ENCODE measurements around the gene RNF166.

RNF166 gene

DNA sequence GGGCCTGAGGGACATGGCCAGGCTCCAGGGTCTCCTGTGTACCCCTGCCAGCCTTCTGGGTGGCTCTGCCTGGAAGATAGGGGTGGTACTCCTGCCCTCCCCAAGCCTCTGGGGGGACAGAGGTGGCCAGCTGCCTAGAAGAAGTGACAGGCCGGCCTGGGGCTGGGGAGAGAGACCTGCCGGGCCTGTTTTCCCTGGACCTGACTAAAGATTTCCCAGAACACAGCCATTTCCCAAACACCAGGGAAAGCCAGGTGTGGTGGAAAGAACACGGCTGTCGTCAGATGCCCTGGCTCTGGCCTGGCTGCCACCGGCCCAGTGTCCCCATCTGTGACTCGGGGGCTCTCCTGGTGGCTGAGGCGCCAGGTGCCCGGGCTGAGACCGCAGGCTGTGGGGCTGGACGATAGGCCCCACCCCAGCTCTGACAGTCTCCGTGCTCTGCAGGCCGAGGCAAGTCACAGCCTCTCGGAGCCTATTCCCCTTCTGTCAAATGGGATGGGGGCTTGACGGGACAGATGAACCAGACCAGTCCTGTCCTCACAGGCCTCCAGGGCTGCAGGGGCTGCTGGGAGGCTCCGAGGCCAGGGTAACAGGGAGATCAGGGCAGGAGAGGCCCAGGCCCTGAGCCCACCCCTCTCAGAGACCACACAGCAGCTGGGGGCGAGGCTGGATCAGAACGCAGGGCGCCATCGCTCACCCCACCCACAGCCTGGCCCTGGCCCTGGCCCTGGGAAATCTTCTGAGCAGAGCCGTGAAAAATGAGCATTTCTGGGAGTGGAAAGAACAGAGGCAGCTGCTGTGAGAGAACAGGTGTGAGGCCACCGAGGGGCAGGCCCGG, 33.1 kb upstream of the RNF166 start:
- DNase-seq (ENCODE audit: low read depth, low spot score): no peak

DNA sequence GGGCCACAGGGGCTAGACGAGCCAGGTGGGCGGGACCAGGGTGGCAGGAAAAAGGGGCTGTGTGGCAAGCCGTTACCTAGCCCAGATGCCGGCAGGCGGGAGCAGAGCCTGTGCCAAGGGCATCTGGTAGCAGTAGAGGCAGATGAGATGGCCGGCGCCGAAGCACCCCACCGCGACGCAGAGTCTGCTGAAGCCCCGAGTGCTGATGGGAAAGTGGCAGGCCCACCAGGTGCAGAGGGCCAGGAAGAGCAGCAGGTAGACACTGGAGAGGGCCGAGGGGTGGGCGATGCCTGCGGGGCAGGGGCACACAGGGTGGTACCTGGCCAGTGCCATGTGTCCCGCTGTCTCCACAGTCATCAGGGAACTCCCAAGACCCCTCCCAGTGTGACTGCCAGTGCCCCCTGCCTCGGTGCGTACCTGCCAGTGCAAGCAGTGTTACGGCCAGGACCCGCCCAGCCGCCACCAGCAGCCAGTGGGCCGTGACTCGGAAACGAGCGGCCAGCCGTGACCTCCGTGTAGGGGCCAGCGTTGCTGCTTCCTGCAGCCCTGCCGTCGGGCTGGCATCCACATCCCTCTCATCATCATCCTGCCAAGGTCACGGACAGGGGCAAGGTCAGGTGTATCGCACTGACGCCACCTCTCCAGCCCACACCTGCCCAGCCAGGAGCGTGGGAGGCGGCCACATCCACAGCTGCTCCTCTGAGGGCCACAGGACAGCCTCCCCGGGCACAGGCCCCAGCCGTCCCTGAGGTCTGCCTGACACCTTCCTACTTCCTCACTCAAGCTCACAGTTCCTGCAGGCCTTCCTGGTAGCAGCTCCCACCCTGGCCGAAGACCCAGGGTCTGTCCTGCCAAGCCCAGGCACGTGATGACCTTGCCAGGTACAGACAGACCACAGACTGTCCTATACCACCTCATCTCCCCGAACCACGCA, 32.2 kb upstream of the RNF166 start:
- no peak for DNase-seq (ENCODE audit: low read depth, low spot score)

DNA sequence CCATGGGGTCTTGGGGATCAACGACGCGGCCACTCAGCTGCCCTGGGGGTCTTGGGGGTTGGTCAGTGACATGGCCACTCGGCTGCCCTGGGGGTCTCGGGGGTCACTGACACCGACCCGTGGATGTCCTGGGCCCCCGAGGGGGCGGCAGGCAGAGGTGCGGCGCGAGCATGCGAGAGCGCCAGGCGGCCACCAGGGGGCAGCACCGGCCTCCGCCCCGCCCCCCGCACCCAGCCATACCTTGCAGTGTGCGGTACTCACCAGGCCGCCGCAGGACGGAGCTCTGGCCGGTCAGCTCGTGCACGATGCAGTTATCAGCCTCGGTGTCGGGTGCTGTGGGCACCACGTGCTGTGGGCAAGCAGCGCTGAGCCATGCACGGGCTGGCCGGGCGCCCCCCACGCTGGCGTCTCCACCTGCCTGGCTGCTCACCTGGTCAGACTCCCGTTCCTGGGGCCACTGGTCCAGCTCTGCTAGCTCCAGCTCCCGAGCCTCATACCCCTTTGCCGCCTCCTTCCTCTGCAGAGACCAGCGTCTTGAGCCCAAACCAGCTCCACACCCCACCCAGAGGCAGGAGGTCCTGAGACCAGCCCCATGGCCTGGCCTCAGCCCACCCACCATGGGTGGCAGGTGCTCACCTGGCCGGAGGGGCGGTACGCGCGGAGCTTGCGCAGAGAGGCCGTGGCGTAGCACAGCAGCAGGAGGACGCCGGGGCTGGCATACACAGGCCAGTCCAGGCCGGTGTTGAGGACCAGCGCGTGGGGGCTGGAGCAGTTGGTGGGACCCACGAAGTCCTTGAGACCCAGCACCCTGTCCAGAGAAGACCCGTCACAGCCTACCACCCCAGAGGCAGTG, 31.3 kb upstream of the RNF166 start:
- DNase-seq (ENCODE audit: low read depth, low spot score): no peak

DNA sequence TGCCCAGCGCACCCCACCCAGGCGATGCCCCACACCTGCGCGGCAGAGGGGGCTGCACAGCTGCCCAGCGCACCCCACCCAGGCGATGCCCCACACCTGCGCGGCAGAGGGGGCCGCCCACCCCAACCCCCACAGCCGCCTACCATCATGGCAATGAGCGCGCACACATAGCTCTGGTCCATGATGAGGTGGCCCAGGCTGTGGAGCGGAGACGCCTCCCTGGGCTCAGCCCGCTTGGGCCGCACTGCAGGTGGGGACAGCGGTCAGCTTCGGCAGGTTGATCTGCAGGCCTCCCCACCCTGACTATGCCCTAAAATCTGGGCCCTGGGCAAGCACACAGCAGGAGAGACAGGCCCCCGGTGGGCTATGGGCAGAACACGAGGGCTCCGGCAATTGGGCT, 30.3 kb upstream of the RNF166 start:
- no peak for DNase-seq (ENCODE audit: low read depth, low spot score)

DNA sequence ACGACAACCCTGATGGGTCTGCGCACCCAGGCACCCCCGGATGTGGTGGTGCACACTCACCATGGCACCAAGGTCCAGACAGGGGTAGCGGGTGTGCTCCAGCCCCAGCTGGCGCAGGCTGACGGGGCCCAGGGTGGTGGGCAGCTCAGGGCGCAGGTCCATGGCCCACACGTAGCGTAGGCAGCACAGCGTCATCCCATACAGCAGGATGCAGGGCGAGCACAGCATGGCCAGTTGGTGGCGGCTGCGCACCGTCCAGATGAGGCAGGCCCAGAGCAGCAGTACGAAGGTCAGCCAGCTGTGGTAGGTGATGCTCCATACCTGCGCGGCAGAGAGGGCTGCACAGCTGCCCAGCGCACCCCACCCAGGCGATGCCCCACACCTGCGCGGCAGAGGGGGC, 29.9 kb upstream of the RNF166 start:
- no peak for DNase-seq (ENCODE audit: low read depth, low spot score)

DNA sequence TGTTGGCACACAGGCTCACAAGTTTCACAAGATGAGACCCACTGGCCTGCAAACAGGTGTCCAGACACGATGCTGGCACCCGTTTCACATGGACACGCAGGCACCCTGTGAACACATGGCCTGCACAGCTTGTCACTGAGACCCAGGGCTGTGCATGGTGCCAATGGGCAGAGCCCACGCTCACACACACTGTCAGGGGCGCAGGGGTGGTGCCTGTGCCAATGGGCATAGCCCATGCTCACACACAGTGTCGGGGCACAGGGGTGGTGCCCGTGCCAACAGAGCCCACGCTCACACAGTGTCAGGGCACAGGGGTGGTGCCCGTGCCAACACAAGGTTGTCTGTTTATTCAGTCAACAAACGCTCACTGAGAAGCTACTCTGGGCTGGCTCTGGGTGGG, 29.4 kb upstream of the RNF166 start:
- no peak for DNase-seq (ENCODE audit: low read depth, low spot score)

DNA sequence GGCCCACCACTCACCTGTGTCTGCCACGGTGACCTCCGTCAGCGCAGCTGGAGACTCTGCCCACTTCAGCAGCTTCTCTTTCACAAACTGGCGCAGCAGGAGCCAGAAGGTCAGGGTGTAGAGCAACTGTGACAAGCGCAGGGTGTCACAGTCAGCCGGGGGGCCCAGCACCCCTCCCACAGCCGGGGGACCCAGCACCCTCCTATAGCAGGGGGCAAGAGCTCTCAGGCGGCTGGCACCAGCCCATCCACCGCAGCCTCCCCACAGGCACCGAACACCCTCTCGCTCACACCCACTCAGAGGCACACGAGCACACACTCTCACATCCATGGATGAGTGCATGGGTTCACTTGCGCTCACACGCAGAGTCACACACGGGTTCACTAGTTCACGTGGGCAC, 28.9 kb upstream of the RNF166 start:
- no peak for DNase-seq (ENCODE audit: low read depth, low spot score)

DNA sequence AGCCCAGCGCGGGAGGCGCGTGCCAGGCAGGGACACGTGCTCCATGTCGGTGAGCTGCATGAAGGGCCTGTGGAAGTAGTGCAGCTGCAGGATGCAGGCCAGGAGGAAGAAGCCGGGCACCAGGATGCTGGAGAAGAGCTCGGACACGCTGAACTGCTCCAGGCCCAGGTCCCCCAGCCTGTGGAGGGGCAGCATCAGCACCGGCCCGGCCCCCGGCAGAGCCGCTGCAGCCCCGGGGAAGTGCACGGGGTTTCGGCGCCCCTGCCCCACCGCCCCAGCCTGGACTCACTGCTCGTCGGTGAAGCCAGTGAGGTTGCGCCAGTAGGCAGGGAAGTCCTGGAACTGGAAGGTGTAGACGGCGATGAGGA, 28.1 kb upstream of the RNF166 start:
- no peak for DNase-seq (ENCODE audit: low read depth, low spot score)

DNA sequence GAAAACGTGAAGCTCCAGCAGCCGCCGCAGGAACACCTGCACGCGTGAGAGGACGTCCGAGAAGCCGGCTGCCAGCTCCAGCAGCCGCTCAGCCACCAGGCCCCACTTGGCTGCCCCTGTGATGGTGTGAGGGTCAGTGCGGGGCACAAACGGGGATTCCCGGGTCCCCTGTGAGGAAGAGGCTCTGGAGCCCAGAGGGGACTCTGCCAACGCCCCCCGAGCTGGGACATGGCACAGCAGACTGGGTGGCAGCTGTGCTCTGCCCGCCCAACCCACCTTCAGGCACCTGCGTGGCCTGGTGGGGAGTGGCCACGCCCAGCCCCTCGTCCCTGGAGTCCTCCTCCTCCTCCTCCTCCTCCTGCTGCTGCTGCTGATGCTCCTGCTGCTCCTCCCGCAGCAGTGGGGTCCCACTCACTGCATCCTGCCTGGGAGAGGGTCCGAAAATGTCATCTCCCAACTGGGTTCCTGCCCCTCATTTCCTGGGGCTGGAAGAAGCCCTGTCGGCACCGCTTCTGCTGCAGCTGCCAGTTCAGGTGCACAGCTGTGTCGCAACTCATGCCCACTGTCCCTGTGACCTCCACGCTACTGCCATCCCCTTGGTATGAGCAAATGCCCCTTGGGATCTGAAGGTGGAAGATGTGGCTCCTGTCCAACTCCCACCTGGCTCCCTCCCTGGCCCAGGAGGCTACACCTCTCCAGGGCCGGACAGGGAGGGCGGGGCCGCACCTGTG, 27.6 kb upstream of the RNF166 start:
- DNase-seq (ENCODE audit: low read depth, low spot score): no peak

DNA sequence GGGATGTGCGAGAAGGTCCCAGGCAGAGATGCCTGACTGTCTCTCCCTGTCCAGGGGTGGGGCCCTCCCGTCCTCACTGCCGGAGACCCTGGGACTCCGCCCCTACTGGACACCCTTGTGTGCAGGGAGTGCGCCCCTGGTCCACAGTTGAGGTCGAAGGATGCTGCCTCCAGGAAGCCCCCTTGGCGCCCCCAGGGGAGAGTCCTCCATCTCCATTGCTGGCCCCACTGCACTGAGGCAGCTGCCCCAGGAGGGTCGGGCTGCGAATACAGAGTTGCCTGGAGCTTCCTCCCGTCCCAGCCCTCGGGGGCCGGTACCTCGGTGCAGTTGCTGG, 26.7 kb upstream of the RNF166 start:
- DNase-seq (ENCODE audit: low read depth, low spot score): no peak

DNA sequence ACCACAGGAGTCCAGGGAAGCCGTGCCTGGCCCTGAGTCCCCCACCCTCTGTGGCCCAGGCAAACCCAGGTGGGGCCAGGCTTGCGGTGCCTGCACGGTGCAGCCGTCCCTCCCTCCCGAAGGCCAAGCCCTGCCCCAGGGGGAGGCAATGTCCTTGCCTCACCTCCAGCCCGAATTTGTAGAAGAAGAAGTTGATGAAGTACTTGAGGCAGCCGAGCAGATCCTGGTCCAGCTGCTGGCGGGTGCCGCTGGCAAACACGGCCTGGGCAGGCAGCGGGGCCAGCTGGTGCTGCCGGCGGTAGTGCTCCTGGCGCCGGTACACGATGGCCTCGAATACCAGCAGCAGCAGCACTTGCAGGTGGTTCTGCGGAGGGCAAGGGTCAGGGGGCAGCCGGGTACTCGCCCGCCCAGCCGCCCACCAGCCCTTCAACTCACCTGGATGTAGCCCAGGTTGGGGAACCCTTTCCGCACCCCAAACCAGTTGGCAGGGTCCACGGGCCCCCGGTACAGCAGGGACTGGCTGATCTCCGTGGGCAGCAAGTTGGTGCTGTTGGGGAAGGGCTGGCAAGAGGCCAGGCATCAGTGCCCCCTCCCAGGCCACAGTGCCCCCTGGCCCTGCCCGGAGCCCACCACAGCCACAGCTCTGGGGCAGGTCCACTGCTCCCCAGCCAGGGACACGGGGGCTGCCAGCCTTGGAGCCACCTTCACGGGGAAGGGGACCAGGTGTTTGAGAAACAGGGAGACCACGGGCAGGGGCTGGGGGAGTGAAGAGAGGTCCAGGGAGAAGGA, 26.2 kb upstream of the RNF166 start:
- DNase-seq (ENCODE audit: low read depth, low spot score): no peak

DNA sequence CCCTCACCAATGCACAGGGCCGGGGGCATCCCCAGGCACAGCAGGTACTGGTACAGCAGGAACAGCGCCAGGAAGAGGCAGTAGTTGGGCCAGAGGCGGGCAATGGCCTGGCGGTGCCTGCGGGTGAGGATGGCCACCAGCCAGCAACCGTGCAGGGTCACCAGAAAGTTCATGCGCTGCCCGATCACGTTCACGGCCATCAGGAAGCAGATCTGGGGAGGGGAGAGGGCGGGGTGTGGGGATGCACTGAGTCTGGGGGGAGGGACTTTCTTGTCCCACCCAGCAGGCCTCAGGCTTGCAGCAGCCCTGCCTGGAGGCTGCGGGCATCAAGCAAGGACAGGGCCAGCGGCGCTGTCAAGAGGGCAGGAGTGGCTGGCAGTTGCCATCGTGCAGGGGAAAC, 25.5 kb upstream of the RNF166 start:
- DNase-seq (ENCODE audit: low read depth, low spot score): no peak

DNA sequence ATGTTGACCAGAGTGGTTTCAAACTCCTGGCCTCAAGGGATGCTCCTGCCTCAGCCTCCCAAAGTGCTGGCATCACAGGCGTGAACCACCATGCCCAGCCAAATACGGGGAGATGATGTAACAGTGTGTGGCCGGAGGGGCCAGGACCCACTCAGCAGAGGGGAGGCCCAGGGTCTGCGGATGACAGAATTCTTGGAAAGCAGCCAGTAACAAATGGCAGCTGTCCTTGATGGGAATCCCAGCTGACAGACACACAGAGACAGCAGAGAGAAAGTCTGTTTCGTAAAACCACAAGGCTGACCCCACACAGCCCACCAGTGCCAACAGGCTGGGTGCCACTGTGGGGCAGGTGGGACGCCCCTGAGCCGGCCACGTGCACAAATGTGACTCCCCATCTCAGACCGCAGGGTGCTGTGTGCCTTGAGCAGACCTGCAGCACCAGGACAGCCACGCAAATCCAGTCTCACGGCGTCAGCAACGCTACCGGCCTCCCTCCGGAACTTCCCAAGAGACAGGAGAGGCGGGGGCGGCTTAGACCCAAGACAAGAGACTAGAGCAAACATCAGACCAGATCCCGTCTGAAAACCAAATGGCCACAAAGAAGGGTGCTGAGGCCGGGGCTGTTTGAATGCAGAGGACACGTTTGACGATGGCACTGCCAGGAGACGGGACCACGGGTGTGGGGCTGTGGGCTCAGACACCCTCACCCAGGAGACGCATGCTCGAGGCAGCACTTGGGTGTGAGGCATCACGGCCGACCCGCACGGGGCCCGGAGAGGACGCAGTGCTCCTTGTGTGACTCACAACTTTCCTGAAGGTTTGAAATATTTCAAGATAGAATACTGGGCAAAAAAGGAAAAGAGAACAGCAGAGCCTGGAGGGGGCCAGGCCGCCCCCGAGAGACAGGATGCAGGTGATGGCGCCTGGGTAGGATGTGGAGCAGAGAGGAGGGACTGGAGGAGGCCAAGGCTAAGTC, 24.7 kb upstream of the RNF166 start:
- DNase-seq (ENCODE audit: low read depth, low spot score): no peak

DNA sequence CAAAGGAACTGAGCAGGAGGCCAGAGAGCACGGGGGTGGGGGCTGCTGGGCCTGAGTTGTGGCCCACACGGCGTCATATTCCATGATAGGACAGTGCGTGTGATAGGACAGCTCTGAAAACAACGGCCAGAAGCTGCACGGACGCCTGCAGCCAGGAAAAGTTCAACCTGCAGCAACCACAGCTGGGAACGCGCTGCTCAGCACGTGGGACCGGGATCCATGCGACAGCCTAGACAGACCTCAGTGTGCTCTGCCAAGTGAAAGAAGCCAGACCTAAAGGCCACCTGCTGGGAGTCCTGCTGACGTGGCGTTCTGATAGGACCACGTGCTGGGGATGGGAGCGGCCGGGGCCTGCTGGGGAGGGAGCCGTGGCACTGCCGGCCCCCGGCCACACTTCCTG, 21.7 kb upstream of the RNF166 start:
- peak; percentile 45 for DNase-seq (ENCODE audit: low read depth, low spot score)

DNA sequence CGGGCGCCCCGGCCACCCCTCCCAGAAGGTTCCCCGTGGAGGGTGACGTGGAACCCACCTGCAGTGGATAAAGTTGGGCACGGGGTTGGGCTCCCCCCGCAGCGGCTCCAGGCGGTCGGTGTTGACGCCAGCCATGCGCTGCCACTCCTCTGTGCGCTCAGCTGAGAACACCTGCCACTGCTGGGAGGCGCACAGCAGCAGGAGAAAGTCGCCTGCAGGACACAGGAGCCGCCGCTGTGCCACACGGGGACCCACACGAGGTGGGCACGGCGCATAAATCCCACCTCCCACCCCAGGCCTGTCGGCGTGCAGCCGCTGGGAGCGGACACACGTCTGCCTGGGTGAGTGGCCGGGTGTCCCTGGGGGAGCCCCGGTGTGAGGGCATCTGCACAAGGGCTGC, 20.8 kb upstream of the RNF166 start:
- no peak for DNase-seq (ENCODE audit: low read depth, low spot score)

DNA sequence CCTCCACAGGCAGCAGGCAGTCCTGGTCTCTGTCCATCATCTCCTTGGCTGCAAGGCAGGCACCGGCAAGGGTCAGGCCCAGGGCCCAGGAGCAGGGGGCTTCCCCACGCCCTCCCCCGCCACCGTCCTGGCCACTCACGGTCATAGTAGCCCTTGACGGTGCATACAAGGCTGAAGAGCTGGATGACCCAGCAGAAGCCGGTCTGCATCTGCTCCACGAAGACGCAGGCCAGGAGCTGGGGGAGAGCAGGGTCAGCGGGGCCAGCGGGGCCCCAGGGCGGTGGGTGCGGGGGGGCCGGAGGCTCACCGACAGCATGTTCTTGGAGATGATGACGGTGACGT, 20.2 kb upstream of the RNF166 start:
- DNase-seq (ENCODE audit: low read depth, low spot score): no peak

DNA sequence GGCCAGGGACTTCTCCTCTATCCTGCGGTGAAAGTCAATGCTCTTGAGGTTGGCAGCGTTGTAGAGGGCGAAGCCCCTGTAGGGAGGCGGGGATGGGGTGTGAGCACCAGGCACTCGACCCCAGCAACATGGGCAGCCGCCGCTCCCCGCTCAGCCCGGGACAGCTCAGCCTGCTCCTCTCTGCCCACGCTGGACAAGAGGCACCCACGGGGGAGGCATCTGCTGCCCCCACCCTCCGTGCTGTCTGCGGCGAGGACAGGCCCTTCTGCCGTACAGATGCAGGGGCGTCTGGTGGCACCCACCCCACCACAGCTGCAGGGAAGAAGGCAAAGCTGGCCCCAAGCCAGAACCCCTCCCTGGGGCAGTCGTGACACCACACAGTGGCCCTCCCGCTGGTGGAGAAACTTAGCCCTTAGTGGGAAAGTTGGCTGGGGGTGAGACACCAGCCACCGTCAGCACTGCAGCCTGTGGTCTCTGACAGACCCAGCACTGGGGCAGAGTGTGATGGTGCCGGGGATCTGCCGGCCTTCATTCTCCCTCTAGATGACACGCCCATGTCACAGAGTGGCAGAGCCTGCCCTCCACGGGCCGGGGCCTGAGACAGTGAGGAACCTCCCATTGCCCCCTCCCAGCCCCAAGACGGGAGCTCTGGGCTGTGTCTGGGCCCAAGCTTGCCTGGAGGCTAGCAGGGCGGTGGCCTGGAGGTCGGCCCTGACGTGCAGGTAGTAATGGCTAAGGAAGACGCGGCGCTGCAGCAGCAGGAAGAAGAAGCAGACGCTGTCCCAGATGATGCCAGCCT, 19.6 kb upstream of the RNF166 start:
- DNase-seq (ENCODE audit: low read depth, low spot score): no peak

DNA sequence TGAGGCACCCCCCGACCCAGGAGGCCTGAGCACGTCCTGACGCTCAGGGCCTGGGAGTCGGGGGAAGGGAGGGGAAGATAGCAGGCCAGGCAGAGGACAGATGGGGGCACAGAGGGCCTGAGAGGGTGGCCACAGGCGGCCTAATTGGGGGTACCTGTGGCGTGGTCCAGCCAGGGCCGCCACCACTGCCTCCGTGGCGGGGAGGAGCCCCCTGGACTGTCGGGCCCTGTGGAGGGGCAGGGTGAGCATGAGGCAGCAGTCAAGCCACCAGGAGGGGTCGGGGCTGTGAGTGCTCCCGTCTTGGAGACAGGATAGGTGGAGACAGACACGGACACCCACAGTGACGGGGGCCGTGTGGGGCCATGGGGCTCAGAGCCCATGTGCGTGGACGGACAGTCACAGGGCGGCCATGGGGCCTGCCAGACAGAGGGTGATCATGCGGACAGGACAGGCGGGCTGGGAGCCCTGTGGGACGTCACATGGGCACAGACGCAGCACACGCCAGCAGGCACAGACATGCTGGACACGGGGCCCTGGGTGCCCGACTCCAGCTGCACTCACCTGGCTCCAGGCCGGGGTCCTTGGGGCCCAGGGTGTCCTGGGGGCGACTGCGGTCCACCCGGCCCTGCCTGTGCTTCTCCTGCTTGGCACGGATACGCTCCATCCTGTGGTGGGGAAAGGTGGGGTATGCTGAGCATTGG, 18.8 kb upstream of the RNF166 start:
- DNase-seq (ENCODE audit: low read depth, low spot score): no peak

Measured in smooth muscle cell of the brain vasculature (primary cell).